IMR-90 (cell line): ENCODE measurements around the gene CCDC30. TPM values are rescaled to one million over a fixed set of nuclear protein-coding genes. Genes with fewer than 3 reads are reported as not detected.

ENCODE experiments used
- ATAC-seq: fragments of 200-7000 bp; cut with Tn5 transposase; 2 replicates; pipeline ENCODE4 v1.9.1; 2020; ENCODE audit warnings: low read depth, mild to moderate bottlenecking, moderate library complexity
- BruUV-seq: library from RNA; stranded (reverse); fragments of 400-500 nt; replicated peaks from 2 replicates; lab custom pipeline; 2021; lab: Mats Ljungman, UMichigan
- CTCF ChIA-PET: fragments of 300-600 bp; formaldehyde crosslinking; extraction: SDS; loops from one replicate; lab custom pipeline; 2021; ENCODE audit warnings: antibody characterized with exemption; lab: Yijun Ruan, JAX
- POLR2A ChIA-PET: fragments of 300-600 bp; sonication (Branson Sonifier 250); formaldehyde crosslinking; loops from one replicate; lab custom pipeline; 2022; ENCODE audit warnings: antibody characterized with exemption; ENCODE audit not compliant: unreplicated experiment; lab: Charles Lee
- DNase-seq: peaks from one replicate; pipeline ENCODE4 v3.0.0; 2013
- H2AFZ ChIP-seq: replicated peaks from 2 replicates; pipeline ENCODE3; 2013; ENCODE audit warnings: low read length, mild to moderate bottlenecking; ENCODE audit not compliant: poor library complexity
- H2AK5ac ChIP-seq: 2 replicates; pipeline ENCODE4 v1.6.1; 2013; ENCODE audit warnings: low read depth, low read length, inconsistent platforms
- H2AK9ac ChIP-seq: replicated peaks from 2 replicates; pipeline ENCODE3; 2013; ENCODE audit warnings: mild to moderate bottlenecking, low read depth, low read length, moderate library complexity; ENCODE audit not compliant: poor library complexity
- H2BK120ac ChIP-seq: 2 replicates; pipeline ENCODE4 v1.6.1; 2013; ENCODE audit warnings: low read depth, low read length, inconsistent platforms
- H2BK15ac ChIP-seq: 3 replicates; pipeline ENCODE4 v1.6.1; 2013; ENCODE audit warnings: low read depth, low read length, inconsistent platforms
- H2BK20ac ChIP-seq: 2 replicates; pipeline ENCODE4 v1.6.1; 2013; ENCODE audit warnings: low read depth, mild to moderate bottlenecking, inconsistent platforms, low read length, moderate library complexity
- H2BK5ac ChIP-seq: 2 replicates; pipeline ENCODE4 v1.6.1; 2013; ENCODE audit warnings: mild to moderate bottlenecking, low read depth, low read length, inconsistent platforms; ENCODE audit not compliant: poor library complexity, severe bottlenecking
- H3K14ac ChIP-seq: replicated peaks from 2 replicates; pipeline ENCODE4 v1.6.1; 2013; ENCODE audit warnings: low read depth, low read length, inconsistent platforms
- H3K18ac ChIP-seq: 2 replicates; pipeline ENCODE4 v1.6.1; 2013; ENCODE audit warnings: low read depth, low read length, control low read depth
- H3K23ac ChIP-seq: 2 replicates; pipeline ENCODE4 v1.6.1; 2013; ENCODE audit warnings: low read depth, low read length, inconsistent platforms
- H3K27ac ChIP-seq: 2 replicates; pipeline ENCODE4 v1.5.1; 2013; ENCODE audit warnings: mild to moderate bottlenecking, control low read depth, low read length; ENCODE audit not compliant: insufficient read depth
- H3K27me3 ChIP-seq: 2 replicates; pipeline ENCODE4 v1.6.1; 2013; ENCODE audit warnings: low read length; ENCODE audit not compliant: control insufficient read depth, insufficient read depth
- H3K36me3 ChIP-seq: 2 replicates; pipeline ENCODE4 v1.6.1; 2013; ENCODE audit warnings: low read length, mixed read lengths; ENCODE audit not compliant: control insufficient read depth, insufficient read depth
- H3K4ac ChIP-seq: 2 replicates; pipeline ENCODE4 v1.6.1; 2013; ENCODE audit warnings: low read depth, low read length, inconsistent platforms
- H3K4me1 ChIP-seq: 2 replicates; pipeline ENCODE4 v1.6.1; 2013; ENCODE audit warnings: low read length, mixed read lengths; ENCODE audit not compliant: control insufficient read depth, insufficient read depth
- H3K4me2 ChIP-seq: 2 replicates; pipeline ENCODE4 v1.6.1; 2013; ENCODE audit warnings: low read depth, mild to moderate bottlenecking, control low read depth, low read length, moderate library complexity
- H3K4me3 ChIP-seq: 2 replicates; pipeline ENCODE4 v1.5.1; 2013; ENCODE audit warnings: low read depth, mild to moderate bottlenecking, control low read depth, low read length, moderate library complexity; ENCODE audit not compliant: insufficient read depth
- H3K56ac ChIP-seq: 2 replicates; pipeline ENCODE4 v1.6.1; 2013; ENCODE audit warnings: low read length, inconsistent platforms; ENCODE audit not compliant: insufficient read depth; ENCODE audit errors: extremely low read depth
- H3K79me1 ChIP-seq, 2 experiments: 2 replicates each; pipeline ENCODE4 v1.6.1; 2013; ENCODE audit warnings: low read length in 2 of 2, inconsistent platforms in 1 of 2, low read depth in 1 of 2
- H3K9ac ChIP-seq: 2 replicates; pipeline ENCODE4 v1.6.1; 2013; ENCODE audit warnings: low read depth, low read length, control low read depth
- H3K9me1 ChIP-seq: 2 replicates; pipeline ENCODE4 v1.6.1; 2013; ENCODE audit warnings: low read length, inconsistent platforms; ENCODE audit not compliant: insufficient read depth
- H3K9me3 ChIP-seq: 2 replicates; pipeline ENCODE4 v1.6.1; 2013; ENCODE audit warnings: low read length; ENCODE audit not compliant: control insufficient read depth, insufficient read depth
- H4K20me1 ChIP-seq: 2 replicates; pipeline ENCODE4 v1.6.1; 2013; ENCODE audit warnings: low read length, inconsistent platforms; ENCODE audit not compliant: insufficient read depth
- H4K5ac ChIP-seq: 2 replicates; pipeline ENCODE4 v1.6.1; 2013; ENCODE audit warnings: mild to moderate bottlenecking, low read depth, low read length, control low read depth
- H4K8ac ChIP-seq, 2 experiments: 2 replicates each; pipeline ENCODE4 v1.6.1; 2013; ENCODE audit warnings: low read depth in 2 of 2, low read length in 2 of 2, control low read depth in 1 of 2, inconsistent platforms in 1 of 2
- H4K91ac ChIP-seq: 2 replicates; pipeline ENCODE4 v1.6.1; 2013; ENCODE audit warnings: low read depth, low read length, inconsistent platforms; ENCODE audit not compliant: insufficient read depth
- BHLHE40 ChIP-seq: fragments of 150-350 bp; IDR thresholded peaks from 2 replicates; pipeline ENCODE4 v1.6.1; 2016; ENCODE audit warnings: mild to moderate bottlenecking, low read depth, low read length
- CEBPB ChIP-seq: IDR thresholded peaks from 2 replicates; pipeline ENCODE4 v1.6.1; 2012; ENCODE audit warnings: low read depth, low read length, improper control_type of control experiment
- CHD1 ChIP-seq: IDR thresholded peaks from 2 replicates; pipeline ENCODE4 v1.6.1; 2012; ENCODE audit warnings: low read depth, low read length, improper control_type of control experiment
- FOS ChIP-seq: fragments of 150-350 bp; IDR thresholded peaks from 2 replicates; pipeline ENCODE4 v1.6.1; 2016; ENCODE audit warnings: low read depth, low read length
- MAFK ChIP-seq: IDR thresholded peaks from 2 replicates; pipeline ENCODE4 v1.6.1; 2012; ENCODE audit warnings: low read depth, low read length, improper control_type of control experiment
- MAZ ChIP-seq: IDR thresholded peaks from 2 replicates; pipeline ENCODE4 v1.6.1; 2012; ENCODE audit warnings: low read depth, mild to moderate bottlenecking, low read length, improper control_type of control experiment, moderate library complexity, borderline replicate concordance
- MXI1 ChIP-seq: IDR thresholded peaks from 2 replicates; pipeline ENCODE4 v1.6.1; 2012; ENCODE audit warnings: low read depth, mild to moderate bottlenecking, low read length, moderate library complexity, borderline replicate concordance
- NFE2L2 ChIP-seq: fragments of 150-350 bp; IDR thresholded peaks from 2 replicates; pipeline ENCODE4 v1.6.1; 2016; ENCODE audit warnings: low read depth, mild to moderate bottlenecking, low read length
- POLR2A ChIP-seq: IDR thresholded peaks from 2 replicates; pipeline ENCODE4 v1.6.1; 2012; ENCODE audit warnings: mild to moderate bottlenecking, low read depth, low read length
- RAD21 ChIP-seq: IDR thresholded peaks from 2 replicates; pipeline ENCODE4 v1.6.1; 2012; ENCODE audit warnings: low read length, improper control_type of control experiment
- RCOR1 ChIP-seq: IDR thresholded peaks from 2 replicates; pipeline ENCODE4 v1.6.1; 2012; ENCODE audit warnings: mild to moderate bottlenecking, low read length, improper control_type of control experiment; ENCODE audit not compliant: insufficient replicate concordance
- RFX5 ChIP-seq: IDR thresholded peaks from 2 replicates; pipeline ENCODE4 v1.8.0; 2012; ENCODE audit warnings: low read depth, mild to moderate bottlenecking, low read length, moderate library complexity
- SMC3 ChIP-seq: fragments of 150-350 bp; IDR thresholded peaks from 2 replicates; pipeline ENCODE4 v1.6.1; 2016; ENCODE audit warnings: low read depth, mild to moderate bottlenecking, antibody characterized with exemption, low read length, moderate library complexity
- WGBS, 2 experiments: methylation state at CpG; one replicate each; pipeline versions ENCODE4 v1.1.5 to v1.1.7; 2013; ENCODE audit warnings: missing lambda C conversion rate in 2 of 2; ENCODE audit not compliant: insufficient read length in 1 of 2; ENCODE audit errors: extremely low coverage in 2 of 2; 5-methylcytosine and 5-hydroxymethylcytosine counted together
- dilution Hi-C: fragments of 300-500 bp; cut with HindIII; formaldehyde crosslinking; loops from one replicate; pipeline ENCODE4 v1.14.3; 2018; ENCODE audit warnings: low sequenced_read_pairs; ENCODE audit not compliant: unreplicated experiment
- in situ Hi-C: fragments of 300-500 bp; cut with MboI; formaldehyde crosslinking; loops from 3 replicates; pipeline ENCODE4 v1.14.3; 2019; ENCODE audit warnings: low sequenced_read_pairs, inconsistent platforms, mixed read lengths
- intact Hi-C: fragments of 100-400 bp; cut with micrococcal nuclease; formaldehyde crosslinking; loops from 2 replicates; pipeline ENCODE4 v1.10.0; 2022
- polyA plus RNA-seq, 3 experiments: library from polyadenylated mRNA; depleted of rRNA; stranded (reverse); fragments of >200 nt; gene quantifications; 2 replicates each; pipeline ENCODE4 v1.2.3, GENCODE V29; 2012; ENCODE audit warnings: low replicate concordance in 1 of 3
- total RNA-seq: library from RNA; depleted of rRNA; stranded (reverse); fragments of >200 nt; gene quantifications from 2 replicates; pipeline ENCODE4 v1.2.3, GENCODE V29; 2012
- TF ChIP-seq, protein P1 (sequence below): conservative IDR thresholded peaks from 2 replicates; pipeline ENCODE4 v1.5.1; 2012; ENCODE audit warnings: mild to moderate bottlenecking, low read depth, low read length, improper control_type of control experiment
- TF ChIP-seq, protein P2 (sequence below): fragments of 150-350 bp; IDR thresholded peaks from 2 replicates; pipeline ENCODE4 v1.6.1; 2016; ENCODE audit warnings: low read depth, mild to moderate bottlenecking, low read length, moderate library complexity, borderline replicate concordance
- TF ChIP-seq, protein P3 (sequence below): fragments of 150-350 bp; IDR thresholded peaks from 2 replicates; pipeline ENCODE4 v1.6.1; 2017; ENCODE audit warnings: mild to moderate bottlenecking, antibody characterized with exemption, low read length, low read depth

CCDC30 gene
- total and polyA plus RNA-seq, 2 of the 4 experiments (the other 2 are of a cell fraction) = 0.14 to 0.18 TPM

- Histone ChIP-seq H3K4ac (no peak overlapping the region), H3K27me3 (no peaks in the 10 kb centered on the region), H3K9me1 (no peaks in the 10 kb centered on the region), H4K91ac (no peak overlapping the region), H4K20me1 (no peaks in the 10 kb centered on the region), H3K14ac (no peak overlapping the region), H2BK120ac (no peak overlapping the region), H4K8ac (no peak overlapping the region), H3K79me1 (no peaks in the 10 kb centered on the region), H3K4me1 (no peaks in the 10 kb centered on the region), H3K9ac (no peak overlapping the region), H3K23ac (no peak overlapping the region), H3K9me3 (no peaks in the 10 kb centered on the region), H2BK20ac (no peak overlapping the region), H3K4me3 (no peak overlapping the region), H2BK15ac (no peak overlapping the region), H3K4me2 (no peak overlapping the region), H3K56ac (no peak overlapping the region), H3K36me3 (no peaks in the 10 kb centered on the region), H2BK5ac (no peak overlapping the region), H2AFZ (no peak overlapping the region), H3K18ac (no peak overlapping the region), H3K27ac (no peak overlapping the region), H2AK9ac (no peak overlapping the region), H2AK5ac (no peak overlapping the region), H4K5ac (no peak overlapping the region)
- intact Hi-C loops = no loop called here
- DNase-seq = no peak
- CTCF ChIA-PET = no interaction called here
- POLR2A ChIA-PET = no interaction called here
- no TSS peak for BruUV-seq
- dilution Hi-C loops = no loop called here
- WGBS, 2 experiments = no CpG with 5 or more reads among the region's 3 CpGs
- in situ Hi-C loops = no loop called here
- TF ChIP-seq, protein P1, sequence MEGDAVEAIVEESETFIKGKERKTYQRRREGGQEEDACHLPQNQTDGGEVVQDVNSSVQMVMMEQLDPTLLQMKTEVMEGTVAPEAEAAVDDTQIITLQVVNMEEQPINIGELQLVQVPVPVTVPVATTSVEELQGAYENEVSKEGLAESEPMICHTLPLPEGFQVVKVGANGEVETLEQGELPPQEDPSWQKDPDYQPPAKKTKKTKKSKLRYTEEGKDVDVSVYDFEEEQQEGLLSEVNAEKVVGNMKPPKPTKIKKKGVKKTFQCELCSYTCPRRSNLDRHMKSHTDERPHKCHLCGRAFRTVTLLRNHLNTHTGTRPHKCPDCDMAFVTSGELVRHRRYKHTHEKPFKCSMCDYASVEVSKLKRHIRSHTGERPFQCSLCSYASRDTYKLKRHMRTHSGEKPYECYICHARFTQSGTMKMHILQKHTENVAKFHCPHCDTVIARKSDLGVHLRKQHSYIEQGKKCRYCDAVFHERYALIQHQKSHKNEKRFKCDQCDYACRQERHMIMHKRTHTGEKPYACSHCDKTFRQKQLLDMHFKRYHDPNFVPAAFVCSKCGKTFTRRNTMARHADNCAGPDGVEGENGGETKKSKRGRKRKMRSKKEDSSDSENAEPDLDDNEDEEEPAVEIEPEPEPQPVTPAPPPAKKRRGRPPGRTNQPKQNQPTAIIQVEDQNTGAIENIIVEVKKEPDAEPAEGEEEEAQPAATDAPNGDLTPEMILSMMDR = no peak
- TF ChIP-seq MAZ = no peak
- TF ChIP-seq MAFK = no peak
- TF ChIP-seq, protein P2, sequence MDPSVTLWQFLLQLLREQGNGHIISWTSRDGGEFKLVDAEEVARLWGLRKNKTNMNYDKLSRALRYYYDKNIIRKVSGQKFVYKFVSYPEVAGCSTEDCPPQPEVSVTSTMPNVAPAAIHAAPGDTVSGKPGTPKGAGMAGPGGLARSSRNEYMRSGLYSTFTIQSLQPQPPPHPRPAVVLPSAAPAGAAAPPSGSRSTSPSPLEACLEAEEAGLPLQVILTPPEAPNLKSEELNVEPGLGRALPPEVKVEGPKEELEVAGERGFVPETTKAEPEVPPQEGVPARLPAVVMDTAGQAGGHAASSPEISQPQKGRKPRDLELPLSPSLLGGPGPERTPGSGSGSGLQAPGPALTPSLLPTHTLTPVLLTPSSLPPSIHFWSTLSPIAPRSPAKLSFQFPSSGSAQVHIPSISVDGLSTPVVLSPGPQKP = no peak
- TF ChIP-seq FOS = no peak
- TF ChIP-seq MXI1 = no peak
- TF ChIP-seq CHD1 = no peak
- no peak for TF ChIP-seq POLR2A
- TF ChIP-seq CEBPB = no peak
- no peak for TF ChIP-seq BHLHE40
- no peak for TF ChIP-seq SMC3
- TF ChIP-seq RAD21 = no peak
- no peak for TF ChIP-seq RCOR1
- TF ChIP-seq, protein P3, sequence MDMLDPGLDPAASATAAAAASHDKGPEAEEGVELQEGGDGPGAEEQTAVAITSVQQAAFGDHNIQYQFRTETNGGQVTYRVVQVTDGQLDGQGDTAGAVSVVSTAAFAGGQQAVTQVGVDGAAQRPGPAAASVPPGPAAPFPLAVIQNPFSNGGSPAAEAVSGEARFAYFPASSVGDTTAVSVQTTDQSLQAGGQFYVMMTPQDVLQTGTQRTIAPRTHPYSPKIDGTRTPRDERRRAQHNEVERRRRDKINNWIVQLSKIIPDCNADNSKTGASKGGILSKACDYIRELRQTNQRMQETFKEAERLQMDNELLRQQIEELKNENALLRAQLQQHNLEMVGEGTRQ = no peak
- TF ChIP-seq RFX5 = no peak
- TF ChIP-seq NFE2L2 = no peak
- no peak for ATAC-seq
Observed at GRCh38 chr1:42551590-42551989, 88.5 kb downstream of the CCDC30 start.
